PC-9 (cell line): ENCODE measurements around the gene CWC25. TPM values are rescaled to one million over a fixed set of nuclear protein-coding genes. Genes with fewer than 3 reads are reported as not detected.
A peak's percentile ranks its signal among the peaks of the same experiment; 100 is the strongest.

Experiments used
- BruUV-seq: library from RNA; stranded (reverse); fragments of 400-500 nt; replicated peaks from 2 replicates; lab custom pipeline; 2021; lab: Mats Ljungman, UMichigan
- CTCF ChIA-PET: fragments of 300-600 bp; sonication (Branson Sonifier 250); formaldehyde crosslinking; loops from one replicate; lab custom pipeline; 2022; ENCODE audit warnings: antibody characterized with exemption; lab: Charles Lee
- POLR2A ChIA-PET: fragments of 300-600 bp; sonication (Branson Sonifier 250); formaldehyde crosslinking; loops from one replicate; lab custom pipeline; 2022; ENCODE audit warnings: antibody characterized with exemption; ENCODE audit not compliant: unreplicated experiment; lab: Charles Lee
- DNase-seq, 2 experiments: peaks; one replicate each; pipeline versions ENCODE4 v3.0.0 to v3.0.0-alpha.2; 2015 to 2022; ENCODE audit warnings: mixed read lengths in 1 of 2
- H2AFZ ChIP-seq: fragments of 200-600 bp; sonication (generic); 2 replicates; pipeline ENCODE4 v1.8.1; 2017; ENCODE audit warnings: antibody characterized with exemption
- H3F3A ChIP-seq: fragments of 200-600 bp; sonication (generic); 2 replicates; pipeline ENCODE4 v1.8.1; 2017; ENCODE audit warnings: antibody characterized with exemption, mild to moderate bottlenecking, low read depth; ENCODE audit not compliant: insufficient read depth
- H3K27ac ChIP-seq: fragments of 200-600 bp; sonication (generic); 2 replicates; pipeline ENCODE4 v1.6.1; 2016; ENCODE audit warnings: mixed run types
- H3K27me3 ChIP-seq: fragments of 200-600 bp; sonication (generic); 2 replicates; pipeline ENCODE4 v1.6.1; 2016; ENCODE audit warnings: low read depth, mixed run types; ENCODE audit not compliant: insufficient read depth
- H3K36me3 ChIP-seq: fragments of 200-600 bp; sonication (generic); 2 replicates; pipeline ENCODE4 v1.6.1; 2016; ENCODE audit warnings: low read depth, mixed run types
- H3K4me1 ChIP-seq: fragments of 200-600 bp; sonication (generic); replicated peaks from 2 replicates; pipeline ENCODE4 v1.6.1; 2016; ENCODE audit warnings: mixed run types; ENCODE audit not compliant: insufficient read depth
- H3K4me2 ChIP-seq: fragments of 200-600 bp; sonication (generic); 2 replicates; pipeline ENCODE4 v1.6.1; 2017; ENCODE audit warnings: mixed run types
- H3K4me3 ChIP-seq: fragments of 200-600 bp; sonication (generic); 2 replicates; pipeline ENCODE4 v1.6.1; 2016; ENCODE audit warnings: mixed run types
- H3K79me2 ChIP-seq: fragments of 200-600 bp; sonication (generic); 2 replicates; pipeline ENCODE4 v1.6.1; 2017; ENCODE audit warnings: low read depth, mixed run types
- H3K9me2 ChIP-seq: fragments of 200-600 bp; sonication (generic); 2 replicates; pipeline ENCODE4 v1.8.1; 2017; ENCODE audit warnings: mild to moderate bottlenecking; ENCODE audit not compliant: insufficient read depth
- H3K9me3 ChIP-seq: fragments of 200-600 bp; sonication (generic); 2 replicates; pipeline ENCODE4 v1.8.1; 2016; ENCODE audit warnings: low read depth; ENCODE audit not compliant: insufficient read depth
- H4K20me1 ChIP-seq: fragments of 200-600 bp; sonication (generic); 2 replicates; pipeline ENCODE4 v1.8.1; 2017; ENCODE audit not compliant: insufficient read depth
- CTCF ChIP-seq: fragments of 200-600 bp; sonication (generic); conservative IDR thresholded peaks from 2 replicates; pipeline ENCODE4 v1.6.1; 2017; ENCODE audit warnings: mixed run types, antibody characterized with exemption, mild to moderate bottlenecking, moderate library complexity
- EZH2 ChIP-seq: fragments of 200-600 bp; sonication (generic); IDR thresholded peaks from 2 replicates; pipeline ENCODE4 v1.8.0; 2017; ENCODE audit warnings: antibody characterized with exemption, low read depth
- intact Hi-C: fragments of 100-400 bp; cut with micrococcal nuclease; formaldehyde crosslinking; loops from one replicate; pipeline ENCODE4 v1.10.0; 2022; ENCODE audit not compliant: unreplicated experiment
- total RNA-seq: library from RNA; stranded (reverse); gene quantifications from 2 replicates; pipeline ENCODE4 v1.2.3, GENCODE V29; 2021

Gene CWC25
- total RNA-seq, 1 experiment from 2014 or later = 13.7 TPM

DNA sequence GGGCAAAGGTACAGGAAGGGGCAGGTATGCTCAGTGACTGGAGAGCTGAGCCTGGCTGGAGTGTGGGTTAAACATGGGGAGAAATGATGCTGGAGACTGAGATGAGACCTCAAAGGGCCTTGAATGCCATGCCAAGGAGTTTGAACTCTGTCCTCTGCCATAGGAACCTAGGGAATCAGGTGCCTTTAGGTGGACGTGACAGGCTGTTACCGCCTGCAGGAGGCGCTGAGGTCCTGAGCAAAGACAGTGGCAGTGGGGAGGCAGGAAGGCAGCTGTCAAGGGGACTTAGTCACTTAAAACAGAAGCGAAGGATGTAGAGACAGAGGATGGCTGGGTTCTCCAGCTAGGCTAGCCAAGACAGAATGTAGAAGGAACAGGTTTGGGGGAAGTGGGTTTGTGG lies 63.5 kb downstream of the CWC25 start:
- no peak for DNase-seq
- Histone ChIP-seq H3K4me3 (no peak overlapping the region), H3K36me3 (peaks cover 21% of the 10 kb centered on the region), H3F3A (peaks cover 12% of the 10 kb centered on the region; the same call in 1 of the 2 replicates), H3K27ac (no peak overlapping the region), H3K27me3 (no peaks in the 10 kb centered on the region), H3K79me2 (peaks cover 6% of the 10 kb centered on the region; the same call in 1 of the 2 replicates), H4K20me1 (peaks cover 14% of the 10 kb centered on the region; the same call in 1 of the 2 replicates), H2AFZ (no peak overlapping the region), H3K9me2 (no peaks in the 10 kb centered on the region), H3K4me2 (no peak overlapping the region), H3K9me3 (no peaks in the 10 kb centered on the region), H3K4me1 (no peaks in the 10 kb centered on the region)
- TF ChIP-seq CTCF = peak; percentile 57
- no peak for TF ChIP-seq EZH2
- intact Hi-C loops = no loop called here
- ChIA-PET POLR2A (interaction anchor here (0.7 kb wide), 1 partner anchor 106 kb away, joined by 5 read pairs; no protein-coding TSS in a partner anchor), CTCF (no interaction called here)
- no TSS peak for BruUV-seq

- no peaks in the 10 kb centered on the region; the same call in 1 of the 2 replicates for H4K20me1 ChIP-seq
- H3K27ac ChIP-seq = 0 out of 2 replicates have a peak overlapping the region, but pooled peaks have one; percentile 12
- ChIA-PET CTCF (no interaction called here), POLR2A (no interaction called here)
- BruUV-seq = TSS peak; percentile 40
- peaks cover 11% of the 10 kb centered on the region for H3F3A ChIP-seq
- TF ChIP-seq EZH2 (no peak), CTCF (no peak)
- H3K9me3 ChIP-seq = no peaks in the 10 kb centered on the region
- peaks cover 69% of the 10 kb centered on the region for H3K79me2 ChIP-seq
- peak overlapping the region; percentile 89 for H3K4me2 ChIP-seq
- H3K9me2 ChIP-seq = no peaks in the 10 kb centered on the region
- no peak for DNase-seq
- H3K4me3 ChIP-seq = peak overlapping the region; percentile 92
- H3K27me3 ChIP-seq = no peaks in the 10 kb centered on the region
- peak overlapping the region; percentile 80; the same call in 1 of the 2 replicates for H2AFZ ChIP-seq
- H3K4me1 ChIP-seq = peaks cover 10% of the 10 kb centered on the region
- no peaks in the 10 kb centered on the region for H3K36me3 ChIP-seq
- intact Hi-C loops = loop anchor here (5.0 kb wide), 2 partner anchors 44 to 214 kb away; partner anchors contain the start of genes FBXO47 and PIP4K2B
Observed at GRCh38 chr17:38753071-38753506, 72.0 kb downstream of the CWC25 start.

DNA sequence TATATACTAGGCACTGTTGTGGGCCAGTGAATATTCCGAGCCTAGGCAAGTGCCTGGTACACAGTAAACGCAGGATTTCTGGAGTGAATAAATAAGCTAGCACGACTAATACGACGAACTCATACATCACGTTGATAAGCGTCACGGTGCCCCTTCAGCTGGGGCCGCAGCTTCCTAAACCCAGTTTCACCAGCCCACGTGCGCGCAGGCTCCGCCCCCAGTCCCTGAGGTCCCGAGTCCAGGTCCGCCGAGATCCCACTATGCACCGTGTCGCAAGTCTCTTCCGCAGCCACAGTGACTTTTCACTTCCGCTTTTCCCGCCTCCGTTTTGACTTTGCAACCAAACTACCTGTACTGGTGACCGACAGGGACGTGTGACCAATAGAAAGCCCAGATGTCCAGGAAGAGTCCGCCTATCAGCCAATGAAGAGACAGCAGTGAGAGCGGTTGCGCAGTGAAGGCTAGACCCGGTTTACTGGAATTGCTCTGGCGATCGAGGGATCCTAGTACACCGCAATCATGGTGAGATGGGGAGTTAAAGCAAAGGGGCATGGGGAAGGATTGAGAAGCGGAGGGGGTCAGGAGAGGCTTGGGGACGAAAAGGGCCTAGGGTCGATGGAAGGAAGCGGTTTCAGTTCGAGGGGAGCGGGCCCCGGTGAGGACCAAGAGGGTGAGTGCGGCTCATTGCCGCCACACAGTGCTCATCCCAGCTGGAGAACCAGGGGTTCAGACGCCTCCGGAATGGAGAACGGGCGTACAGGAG lies 72.6 kb downstream of the CWC25 start, which contains the start of gene PSMB3:
PSMB3 (plus strand) TSS at position 434 of the 763 bp plus-strand sequence; CDS start at position 520, 86 bp downstream.
- Histone ChIP-seq H3K27ac (peak within 1 kb of the TSS; percentile 79), H3K27me3 (no peaks in the 10 kb centered on the region), H3K9me2 (no peaks in the 10 kb centered on the region), H3K4me2 (peak within 1 kb of the TSS; percentile 97), H4K20me1 (no peaks in the 10 kb centered on the region; the same call in 1 of the 2 replicates), H3K4me1 (peaks cover 10% of the 10 kb centered on the region), H2AFZ (peak within 1 kb of the TSS; percentile 92), H3K36me3 (no peaks in the 10 kb centered on the region), H3F3A (peaks cover 11% of the 10 kb centered on the region), H3K79me2 (peaks cover 73% of the 10 kb centered on the region), H3K4me3 (peak within 1 kb of the TSS; percentile 92), H3K9me3 (no peaks in the 10 kb centered on the region)
- peak; percentile 95 to 99 for DNase-seq
- ChIA-PET POLR2A (interaction anchor here (0.6 kb wide), 1 partner anchor 70 kb away, joined by 13 read pairs; no protein-coding TSS in a partner anchor), CTCF (no interaction called here)
- BruUV-seq = no TSS peak
- no peak for TF ChIP-seq CTCF
- no peak for TF ChIP-seq EZH2
- intact Hi-C loops = loop anchor here (5.0 kb wide), 2 partner anchors 45 to 215 kb away; partner anchors contain the start of genes FBXO47 and PIP4K2B
